CD4-positive, alpha-beta T cell treated with Interleukin-17A for 4 hours (primary cell): ENCODE measurements around the gene PIWIL4.

ENCODE experiments used
- DNase-seq: peaks from one replicate; pipeline ENCODE4 v3.0.0-alpha.2; 2020; ENCODE audit warnings: mixed read lengths

The PIWIL4 gene

GRCh38 chr11:94666792-94667721 is 99.9 kb downstream of the PIWIL4 start:
- DNase-seq = no peak

GRCh38 chr11:94668212-94668793 is 101.1 kb downstream of the PIWIL4 start:
- no peak for DNase-seq

DNA sequence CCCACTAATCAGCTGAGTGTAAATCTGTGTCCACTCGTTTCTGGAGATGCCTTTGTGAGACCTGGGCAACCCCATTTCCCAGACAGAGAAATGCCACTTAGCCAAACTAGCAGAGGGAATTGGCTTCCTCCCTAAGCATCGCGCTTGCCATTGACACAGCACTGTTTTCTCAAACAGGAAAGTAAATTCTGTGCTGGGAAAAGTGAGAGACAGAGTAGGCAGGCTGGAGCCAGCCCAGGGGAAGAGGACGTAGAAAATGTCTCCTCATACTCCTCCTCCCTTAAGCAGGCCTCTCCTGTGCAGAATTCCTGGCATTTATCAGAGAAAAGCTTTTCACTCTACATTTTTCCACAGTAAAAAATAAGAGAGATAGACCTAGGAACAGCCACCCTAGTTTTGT is 101.9 kb downstream of the PIWIL4 start:
- DNase-seq = no peak
